Transverse colon (tissue), 3 donors: ENCODE measurements around the gene GLIS1.

Experiments used
- POLR2A ChIP-seq: fragments of 450-650 bp; IDR thresholded peaks from one replicate; pipeline ENCODE4 v1.6.1; 2016; ENCODE audit warnings: antibody characterized with exemption, mild to moderate bottlenecking, moderate library complexity
- TF ChIP-seq, protein P1 (sequence below), 5 experiments: fragments of 200-600 bp in 3 of 5; fragments of 450-650 bp in 2 of 5; sonication (generic) in 3 of 5; IDR thresholded peaks; 1 replicate in 2 of 5; 2 replicates in 3 of 5; pipeline ENCODE4 v1.5.1; 2016 to 2017; ENCODE audit warnings: antibody characterized with exemption in 5 of 5, inconsistent platforms in 3 of 5, mild to moderate bottlenecking in 2 of 5, moderate library complexity in 1 of 5

GRCh38 chr1:53631622-53632310 is 107.2 kb downstream of the GLIS1 start:
- TF ChIP-seq, protein P1, sequence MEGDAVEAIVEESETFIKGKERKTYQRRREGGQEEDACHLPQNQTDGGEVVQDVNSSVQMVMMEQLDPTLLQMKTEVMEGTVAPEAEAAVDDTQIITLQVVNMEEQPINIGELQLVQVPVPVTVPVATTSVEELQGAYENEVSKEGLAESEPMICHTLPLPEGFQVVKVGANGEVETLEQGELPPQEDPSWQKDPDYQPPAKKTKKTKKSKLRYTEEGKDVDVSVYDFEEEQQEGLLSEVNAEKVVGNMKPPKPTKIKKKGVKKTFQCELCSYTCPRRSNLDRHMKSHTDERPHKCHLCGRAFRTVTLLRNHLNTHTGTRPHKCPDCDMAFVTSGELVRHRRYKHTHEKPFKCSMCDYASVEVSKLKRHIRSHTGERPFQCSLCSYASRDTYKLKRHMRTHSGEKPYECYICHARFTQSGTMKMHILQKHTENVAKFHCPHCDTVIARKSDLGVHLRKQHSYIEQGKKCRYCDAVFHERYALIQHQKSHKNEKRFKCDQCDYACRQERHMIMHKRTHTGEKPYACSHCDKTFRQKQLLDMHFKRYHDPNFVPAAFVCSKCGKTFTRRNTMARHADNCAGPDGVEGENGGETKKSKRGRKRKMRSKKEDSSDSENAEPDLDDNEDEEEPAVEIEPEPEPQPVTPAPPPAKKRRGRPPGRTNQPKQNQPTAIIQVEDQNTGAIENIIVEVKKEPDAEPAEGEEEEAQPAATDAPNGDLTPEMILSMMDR (IDR thresholded peaks at IDR 0.05): no peak
- TF ChIP-seq POLR2A: no peak
